ENCODE results near the gene RPP14. TPM values are rescaled to one million over a fixed set of nuclear protein-coding genes. Genes with fewer than 3 reads are reported as not detected.

RPP14 gene
- total and polyA plus RNA-seq, 2 of the 4 experiments (the other 2 are of a cell fraction), result 6.6 to 7.8 TPM

DNA sequence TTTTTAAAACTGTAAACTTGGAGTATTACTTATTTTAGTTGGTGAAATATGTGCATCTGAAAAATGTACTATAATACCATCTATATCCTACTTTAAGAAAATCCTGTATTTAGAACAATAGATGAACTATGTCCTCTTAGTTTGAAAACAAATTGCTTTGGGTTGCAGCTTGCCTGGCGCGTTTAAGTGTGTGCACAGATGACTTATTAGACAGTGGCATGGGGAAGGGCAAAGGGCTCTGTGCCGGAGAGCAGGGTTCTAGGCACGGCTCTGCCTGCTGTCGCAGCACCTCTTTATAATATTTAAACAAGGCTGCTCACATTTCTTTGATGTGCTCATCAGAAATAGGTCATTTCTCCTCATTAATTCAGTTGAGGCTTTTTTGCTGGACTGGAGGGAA lies 36.6 kb downstream of the RPP14 start:
- Histone ChIP-seq H3K27ac (ENCODE audit: insufficient read depth, low read length) (no peak overlapping the region), H4K20me1 (ENCODE audit: insufficient read depth, low read length) (peaks cover 15% of the 10 kb centered on the region; the same call in 1 of the 2 replicates), H3K36me3 (ENCODE audit: control insufficient read depth, insufficient read depth, low read length) (peaks cover 5% of the 10 kb centered on the region; the same call in 1 of the 2 replicates), H2AFZ (replicated peaks; ENCODE audit: low read length, poor library complexity) (no peak overlapping the region), H4K5ac (ENCODE audit: low read depth, low read length) (no peak overlapping the region), H2AK9ac (replicated peaks; ENCODE audit: low read depth, low read length, poor library complexity) (no peak overlapping the region), H3K27me3 (ENCODE audit: control insufficient read depth, insufficient read depth, low read length) (no peaks in the 10 kb centered on the region), H3K56ac (ENCODE audit: extremely low read depth, insufficient read depth, low read length) (no peak overlapping the region), H3K23ac (ENCODE audit: low read depth, low read length) (0 out of 2 replicates have a peak overlapping the region, but pooled peaks have one; percentile 12), H3K79me1 (ENCODE audit: low read depth in 1 of 2, low read length in 2 of 2) (peaks cover 30 to 58% of the 10 kb centered on the region in 2 experiments), H3K9me3 (ENCODE audit: control insufficient read depth, insufficient read depth, low read length) (no peaks in the 10 kb centered on the region), H4K91ac (ENCODE audit: insufficient read depth, low read depth, low read length) (no peak overlapping the region), H3K4ac (ENCODE audit: low read depth, low read length) (no peak overlapping the region), H3K4me1 (ENCODE audit: control insufficient read depth, insufficient read depth, low read length) (peaks cover 10% of the 10 kb centered on the region), H3K18ac (ENCODE audit: low read depth, low read length) (no peak overlapping the region), H2BK20ac (ENCODE audit: low read depth, low read length) (no peak overlapping the region), H2BK15ac (ENCODE audit: low read depth, low read length) (no peak overlapping the region), H2BK5ac (ENCODE audit: low read depth, low read length, poor library complexity, severe bottlenecking) (no peak overlapping the region), H3K9me1 (ENCODE audit: insufficient read depth, low read length) (peaks cover 12% of the 10 kb centered on the region), H3K4me3 (ENCODE audit: insufficient read depth, low read depth, low read length) (no peak overlapping the region), H2AK5ac (ENCODE audit: low read depth, low read length) (no peak overlapping the region), H4K8ac (ENCODE audit: low read depth in 2 of 2, low read length in 2 of 2) (no peak overlapping the region), H2BK120ac (ENCODE audit: low read depth, low read length) (no peak overlapping the region), H3K4me2 (ENCODE audit: low read depth, low read length) (no peak overlapping the region), H3K14ac (replicated peaks; ENCODE audit: low read depth, low read length) (no peak overlapping the region), H3K9ac (ENCODE audit: low read depth, low read length) (no peak overlapping the region)
- CTCF ChIA-PET, result no interaction called here
- dilution Hi-C loops (cut with HindIII; ENCODE audit: low sequenced_read_pairs, unreplicated experiment) (no loop called here), intact Hi-C loops (cut with micrococcal nuclease) (no loop called here), in situ Hi-C loops (cut with MboI; ENCODE audit: low sequenced_read_pairs) (no loop called here)
- no TSS peak for BruUV-seq (replicated peaks)
- DNase-seq, result no peak
- TF ChIP-seq RCOR1 (IDR thresholded peaks at IDR 0.05; ENCODE audit: insufficient replicate concordance, low read length) (no peak), CEBPB (IDR thresholded peaks at IDR 0.05; ENCODE audit: low read depth, low read length) (no peak), RFX5 (IDR thresholded peaks at IDR 0.05; ENCODE audit: low read depth, low read length) (no peak), MAFK (IDR thresholded peaks at IDR 0.05; ENCODE audit: low read depth, low read length) (no peak), MXI1 (IDR thresholded peaks at IDR 0.05; ENCODE audit: borderline replicate concordance, low read depth, low read length) (no peak), FOS (IDR thresholded peaks at IDR 0.05; ENCODE audit: low read depth, low read length) (no peak), MAZ (IDR thresholded peaks at IDR 0.05; ENCODE audit: borderline replicate concordance, low read depth, low read length) (no peak), RAD21 (IDR thresholded peaks at IDR 0.05; ENCODE audit: low read length) (no peak), BHLHE40 (IDR thresholded peaks at IDR 0.05; ENCODE audit: low read depth, low read length) (no peak), POLR2A (IDR thresholded peaks at IDR 0.05; ENCODE audit: low read depth, low read length) (no peak)
- TF ChIP-seq, protein P1, sequence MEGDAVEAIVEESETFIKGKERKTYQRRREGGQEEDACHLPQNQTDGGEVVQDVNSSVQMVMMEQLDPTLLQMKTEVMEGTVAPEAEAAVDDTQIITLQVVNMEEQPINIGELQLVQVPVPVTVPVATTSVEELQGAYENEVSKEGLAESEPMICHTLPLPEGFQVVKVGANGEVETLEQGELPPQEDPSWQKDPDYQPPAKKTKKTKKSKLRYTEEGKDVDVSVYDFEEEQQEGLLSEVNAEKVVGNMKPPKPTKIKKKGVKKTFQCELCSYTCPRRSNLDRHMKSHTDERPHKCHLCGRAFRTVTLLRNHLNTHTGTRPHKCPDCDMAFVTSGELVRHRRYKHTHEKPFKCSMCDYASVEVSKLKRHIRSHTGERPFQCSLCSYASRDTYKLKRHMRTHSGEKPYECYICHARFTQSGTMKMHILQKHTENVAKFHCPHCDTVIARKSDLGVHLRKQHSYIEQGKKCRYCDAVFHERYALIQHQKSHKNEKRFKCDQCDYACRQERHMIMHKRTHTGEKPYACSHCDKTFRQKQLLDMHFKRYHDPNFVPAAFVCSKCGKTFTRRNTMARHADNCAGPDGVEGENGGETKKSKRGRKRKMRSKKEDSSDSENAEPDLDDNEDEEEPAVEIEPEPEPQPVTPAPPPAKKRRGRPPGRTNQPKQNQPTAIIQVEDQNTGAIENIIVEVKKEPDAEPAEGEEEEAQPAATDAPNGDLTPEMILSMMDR (conservative IDR thresholded peaks at IDR 0.05; ENCODE audit: low read depth, low read length), result no peak
- TF ChIP-seq, protein P2, sequence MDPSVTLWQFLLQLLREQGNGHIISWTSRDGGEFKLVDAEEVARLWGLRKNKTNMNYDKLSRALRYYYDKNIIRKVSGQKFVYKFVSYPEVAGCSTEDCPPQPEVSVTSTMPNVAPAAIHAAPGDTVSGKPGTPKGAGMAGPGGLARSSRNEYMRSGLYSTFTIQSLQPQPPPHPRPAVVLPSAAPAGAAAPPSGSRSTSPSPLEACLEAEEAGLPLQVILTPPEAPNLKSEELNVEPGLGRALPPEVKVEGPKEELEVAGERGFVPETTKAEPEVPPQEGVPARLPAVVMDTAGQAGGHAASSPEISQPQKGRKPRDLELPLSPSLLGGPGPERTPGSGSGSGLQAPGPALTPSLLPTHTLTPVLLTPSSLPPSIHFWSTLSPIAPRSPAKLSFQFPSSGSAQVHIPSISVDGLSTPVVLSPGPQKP (IDR thresholded peaks at IDR 0.05; ENCODE audit: borderline replicate concordance, low read depth, low read length), result no peak
- ATAC-seq (ENCODE audit: low read depth), result no peak
- WGBS, 2 experiments (ENCODE audit: extremely low coverage in 2 of 2, insufficient read length in 1 of 2), result no CpG with 5 or more reads among the region's 5 CpGs
- POLR2A ChIA-PET (ENCODE audit: unreplicated experiment), result no interaction called here
